SK-N-SH treated with all-trans-retinoic acid at 6 μM for 48 hours (cell line): ENCODE results near the gene LTBP1.
"Not testable (repeated sequence)": the region's sequence is repeated elsewhere in the genome, so short reads cannot be mapped to it uniquely, and the experiment has no call there.

ENCODE experiments used
- ATAC-seq: fragments of 200-7000 bp; cut with Tn5 transposase; 3 replicates; pipeline ENCODE4 v1.9.1; 2020; ENCODE audit warnings: mild to moderate bottlenecking, moderate library complexity
- ARNTL ChIP-seq: fragments of 450-650 bp; formaldehyde crosslinking; IDR thresholded peaks from 2 replicates; pipeline ENCODE4 v1.5.0; 2020; ENCODE audit warnings: low read depth, mild to moderate bottlenecking, moderate library complexity, borderline replicate concordance
- CREB5 ChIP-seq: fragments of 250-450 bp; sonication (Bioruptor Pico); IDR thresholded peaks from 2 replicates; pipeline ENCODE4 v1.5.1; 2020; ENCODE audit warnings: low read depth, mild to moderate bottlenecking, moderate library complexity
- CSDC2 ChIP-seq: fragments of 250-450 bp; sonication (Bioruptor Pico); IDR thresholded peaks from 2 replicates; pipeline ENCODE4 v1.5.0; 2020; ENCODE audit warnings: mild to moderate bottlenecking, moderate library complexity
- ESRRG ChIP-seq: fragments of 250-450 bp; sonication (Bioruptor Pico); IDR thresholded peaks from 2 replicates; pipeline ENCODE4 v1.6.1; 2021; ENCODE audit warnings: mild to moderate bottlenecking
- GLIS3 ChIP-seq: fragments of 250-450 bp; sonication (Bioruptor Pico); IDR thresholded peaks from 2 replicates; pipeline ENCODE4 v1.5.0; 2020; ENCODE audit warnings: mild to moderate bottlenecking, moderate library complexity
- ISL1 ChIP-seq: fragments of 250-450 bp; sonication (Bioruptor Pico); IDR thresholded peaks from 2 replicates; pipeline ENCODE4 v2.1.2; 2022; ENCODE audit warnings: mild to moderate bottlenecking, moderate library complexity
- OSR1 ChIP-seq: fragments of 250-450 bp; sonication (Bioruptor Pico); IDR thresholded peaks from 2 replicates; pipeline ENCODE4 v1.8.0; 2022; ENCODE audit warnings: moderate library complexity, mild to moderate bottlenecking, inconsistent platforms
- PATZ1 ChIP-seq: fragments of 250-450 bp; sonication (Bioruptor Pico); IDR thresholded peaks from 2 replicates; pipeline ENCODE4 v1.8.0; 2020; ENCODE audit warnings: mild to moderate bottlenecking, moderate library complexity, borderline replicate concordance
- POU6F1 ChIP-seq: fragments of 250-450 bp; sonication (Bioruptor Pico); IDR thresholded peaks from 2 replicates; pipeline ENCODE4 v1.8.0; 2021; ENCODE audit warnings: low read depth, mild to moderate bottlenecking, moderate library complexity, borderline replicate concordance
- PPARA ChIP-seq: fragments of 250-450 bp; sonication (Bioruptor Pico); IDR thresholded peaks from 2 replicates; pipeline ENCODE4 v1.5.0; 2020; ENCODE audit warnings: mild to moderate bottlenecking, borderline replicate concordance
- SNAI2 ChIP-seq: fragments of 250-450 bp; sonication (Bioruptor Pico); IDR thresholded peaks from 2 replicates; pipeline ENCODE4 v1.5.0; 2020; ENCODE audit warnings: mild to moderate bottlenecking, moderate library complexity
- TCF4 ChIP-seq: fragments of 250-450 bp; sonication (Bioruptor Pico); IDR thresholded peaks from 2 replicates; pipeline ENCODE4 v1.8.0; 2021; ENCODE audit warnings: mild to moderate bottlenecking, moderate library complexity, borderline replicate concordance
- TOX ChIP-seq: fragments of 250-450 bp; sonication (Bioruptor Pico); IDR thresholded peaks from 2 replicates; pipeline ENCODE4 v1.8.0; 2021; ENCODE audit warnings: mild to moderate bottlenecking, moderate library complexity, borderline replicate concordance
- TSHZ2 ChIP-seq: fragments of 250-450 bp; sonication (Bioruptor Pico); IDR thresholded peaks from 2 replicates; pipeline ENCODE4 v1.5.0; 2020; ENCODE audit warnings: mild to moderate bottlenecking, moderate library complexity
- ZFP3 ChIP-seq: fragments of 250-450 bp; sonication (Bioruptor Pico); IDR thresholded peaks from 2 replicates; pipeline ENCODE4 v1.5.0; 2020; ENCODE audit warnings: mild to moderate bottlenecking, moderate library complexity
- ZFP30 ChIP-seq: fragments of 450-650 bp; formaldehyde crosslinking; IDR thresholded peaks from 2 replicates; pipeline ENCODE4 v1.5.0; 2022; ENCODE audit warnings: mild to moderate bottlenecking, moderate library complexity
- ZNF70 ChIP-seq: fragments of 450-650 bp; formaldehyde crosslinking; IDR thresholded peaks from 2 replicates; pipeline ENCODE4 v1.5.0; 2020; ENCODE audit warnings: mild to moderate bottlenecking, moderate library complexity
- TF ChIP-seq, protein P1 (sequence below): fragments of 250-450 bp; sonication (Bioruptor Pico); IDR thresholded peaks from 2 replicates; pipeline ENCODE4 v1.5.1; 2021; ENCODE audit warnings: mild to moderate bottlenecking, moderate library complexity

The LTBP1 gene

GRCh38 chr2:33052361-33052735, 105.6 kb downstream of the LTBP1 start:
- no peak for ATAC-seq
- TF ChIP-seq CREB5 (no peak), TSHZ2 (no peak), CSDC2 (CRISPR knock-in tag) (no peak), TOX (CRISPR knock-in tag) (no peak), ZFP30 (CRISPR knock-in tag) (no peak), OSR1 (CRISPR knock-in tag) (no peak), ESRRG (CRISPR knock-in tag) (no peak), PPARA (CRISPR knock-in tag) (no peak)
- TF ChIP-seq, protein P1, sequence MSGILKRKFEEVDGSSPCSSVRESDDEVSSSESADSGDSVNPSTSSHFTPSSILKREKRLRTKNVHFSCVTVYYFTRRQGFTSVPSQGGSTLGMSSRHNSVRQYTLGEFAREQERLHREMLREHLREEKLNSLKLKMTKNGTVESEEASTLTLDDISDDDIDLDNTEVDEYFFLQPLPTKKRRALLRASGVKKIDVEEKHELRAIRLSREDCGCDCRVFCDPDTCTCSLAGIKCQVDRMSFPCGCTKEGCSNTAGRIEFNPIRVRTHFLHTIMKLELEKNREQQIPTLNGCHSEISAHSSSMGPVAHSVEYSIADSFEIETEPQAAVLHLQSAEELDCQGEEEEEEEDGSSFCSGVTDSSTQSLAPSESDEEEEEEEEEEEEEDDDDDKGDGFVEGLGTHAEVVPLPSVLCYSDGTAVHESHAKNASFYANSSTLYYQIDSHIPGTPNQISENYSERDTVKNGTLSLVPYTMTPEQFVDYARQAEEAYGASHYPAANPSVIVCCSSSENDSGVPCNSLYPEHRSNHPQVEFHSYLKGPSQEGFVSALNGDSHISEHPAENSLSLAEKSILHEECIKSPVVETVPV (CRISPR knock-in tag), result no peak

DNA sequence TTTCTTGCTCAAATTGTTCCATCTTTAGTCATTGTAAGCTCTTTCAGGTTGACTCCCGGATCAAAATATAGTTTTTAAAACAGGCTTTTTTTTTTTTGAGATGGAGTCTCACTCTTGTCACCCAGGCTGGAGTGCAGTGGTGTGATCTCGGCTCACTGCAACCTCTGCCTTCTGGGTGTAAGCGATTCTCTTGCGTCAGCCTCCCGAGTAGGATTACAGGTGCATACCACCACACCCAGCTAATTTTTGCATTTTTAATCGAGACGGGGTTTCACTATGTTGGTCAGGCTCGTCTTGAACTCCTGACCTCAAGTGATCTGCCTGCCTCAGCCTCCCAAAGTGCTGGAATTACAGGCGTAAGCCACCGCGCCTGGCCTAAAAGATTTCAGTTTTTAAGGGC, 106.0 kb downstream of the LTBP1 start:
- not testable (repeated sequence) for ATAC-seq

GRCh38 chr2:33056170-33056569, 109.4 kb downstream of the LTBP1 start:
- ATAC-seq, result no peak
- TF ChIP-seq ARNTL (no peak), ISL1 (CRISPR knock-in tag) (no peak), CSDC2 (CRISPR knock-in tag) (no peak), CREB5 (no peak), GLIS3 (CRISPR knock-in tag) (no peak), ZNF70 (CRISPR knock-in tag) (no peak), SNAI2 (CRISPR knock-in tag) (no peak), TOX (CRISPR knock-in tag) (no peak), ZFP30 (CRISPR knock-in tag) (no peak), POU6F1 (CRISPR knock-in tag) (no peak), OSR1 (CRISPR knock-in tag) (no peak), PATZ1 (CRISPR knock-in tag) (no peak), ZFP3 (CRISPR knock-in tag) (no peak), TCF4 (CRISPR knock-in tag) (no peak), ESRRG (CRISPR knock-in tag) (no peak)
- TF ChIP-seq, protein P1 (CRISPR knock-in tag), result no peak

DNA sequence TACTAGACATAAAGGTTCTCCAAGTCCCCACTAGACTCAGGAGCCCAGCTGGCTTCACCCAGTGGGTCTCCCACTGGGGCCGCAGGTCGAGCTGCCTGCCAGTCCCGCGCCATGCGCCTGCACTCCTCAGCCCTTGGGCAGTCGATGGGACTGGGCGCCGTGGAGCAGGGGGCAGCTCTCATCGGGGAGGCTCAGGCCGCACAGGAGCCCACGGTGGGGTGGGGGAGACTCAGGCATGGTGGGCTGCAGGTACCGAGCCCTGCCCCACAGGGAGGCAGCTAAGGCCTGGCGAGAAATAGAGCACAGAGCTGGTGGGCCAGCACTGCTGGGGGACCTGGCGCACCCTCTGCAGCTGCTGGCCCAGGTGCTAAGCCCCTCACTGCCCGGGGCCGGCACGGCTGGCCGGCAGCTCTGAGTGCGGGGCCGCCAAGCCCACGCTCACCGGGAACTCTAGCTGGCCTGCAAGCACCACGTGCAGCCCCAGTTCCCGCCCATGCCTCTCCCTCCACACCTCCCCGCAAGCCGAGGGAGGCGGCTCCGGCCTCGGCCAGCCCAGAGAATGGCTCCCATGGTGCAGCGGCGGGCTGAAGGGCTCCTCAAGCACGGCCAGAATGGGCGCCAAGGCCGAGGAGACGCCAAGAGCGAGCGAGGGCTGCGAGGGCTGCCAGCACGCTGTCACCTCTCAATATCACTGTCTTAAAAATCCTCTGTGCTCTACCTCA, 110.7 kb downstream of the LTBP1 start:
- not testable (repeated sequence) for ATAC-seq
